ENCODE data around the gene SIAE. TPM values are rescaled to one million over a fixed set of nuclear protein-coding genes. Genes with fewer than 3 reads are reported as not detected.

The SIAE gene
- polyA plus RNA-seq, 1 of the 3 experiments (the other 2 are of a cell fraction), result 27.9 TPM

GRCh38 chr11:124612567-124613246 is 60.8 kb downstream of the SIAE start:
- ChIA-PET CTCF (interaction anchor here (1.1 to 1.5 kb wide), 2 partner anchors 11 to 27 kb away, joined by 4 read pairs; no protein-coding TSS in a partner anchor), POLR2A (no interaction called here)
- WGBS (ENCODE audit: low lambda C conversion rate), result 74% methylated on average over 8 of the region's 10 CpGs
- no peaks in the 10 kb centered on the region for H3K9me3 ChIP-seq
- H3K4me2 ChIP-seq, result no peak overlapping the region
- no peak overlapping the region for H2AFZ ChIP-seq (ENCODE audit: low read depth)
- no peak overlapping the region for H3K9ac ChIP-seq
- H3K36me3 ChIP-seq (replicated peaks in 1 of 2; ENCODE audit: control insufficient read depth in 1 of 2, insufficient read depth in 2 of 2, low read length in 1 of 2), result no peaks in the 10 kb centered on the region
- no peak overlapping the region for H3K27ac ChIP-seq (ENCODE audit: low read depth in 2 of 2, low read length in 1 of 2)
- DNase-seq, result no peak
- H3K9me2 ChIP-seq, result no peaks in the 10 kb centered on the region
- no peaks in the 10 kb centered on the region for H4K20me1 ChIP-seq (ENCODE audit: insufficient read depth)
- TF ChIP-seq USF2 (IDR thresholded peaks at IDR 0.05; ENCODE audit: borderline replicate concordance, low read depth, low read length) (no peak), EZH2phosphoT487 (IDR thresholded peaks at IDR 0.05; ENCODE audit: borderline replicate concordance, low read depth) (no peak), POLR2AphosphoS5 (IDR thresholded peaks at IDR 0.05; ENCODE audit: low read depth, low read length) (no peak)
- TF ChIP-seq, protein P1, sequence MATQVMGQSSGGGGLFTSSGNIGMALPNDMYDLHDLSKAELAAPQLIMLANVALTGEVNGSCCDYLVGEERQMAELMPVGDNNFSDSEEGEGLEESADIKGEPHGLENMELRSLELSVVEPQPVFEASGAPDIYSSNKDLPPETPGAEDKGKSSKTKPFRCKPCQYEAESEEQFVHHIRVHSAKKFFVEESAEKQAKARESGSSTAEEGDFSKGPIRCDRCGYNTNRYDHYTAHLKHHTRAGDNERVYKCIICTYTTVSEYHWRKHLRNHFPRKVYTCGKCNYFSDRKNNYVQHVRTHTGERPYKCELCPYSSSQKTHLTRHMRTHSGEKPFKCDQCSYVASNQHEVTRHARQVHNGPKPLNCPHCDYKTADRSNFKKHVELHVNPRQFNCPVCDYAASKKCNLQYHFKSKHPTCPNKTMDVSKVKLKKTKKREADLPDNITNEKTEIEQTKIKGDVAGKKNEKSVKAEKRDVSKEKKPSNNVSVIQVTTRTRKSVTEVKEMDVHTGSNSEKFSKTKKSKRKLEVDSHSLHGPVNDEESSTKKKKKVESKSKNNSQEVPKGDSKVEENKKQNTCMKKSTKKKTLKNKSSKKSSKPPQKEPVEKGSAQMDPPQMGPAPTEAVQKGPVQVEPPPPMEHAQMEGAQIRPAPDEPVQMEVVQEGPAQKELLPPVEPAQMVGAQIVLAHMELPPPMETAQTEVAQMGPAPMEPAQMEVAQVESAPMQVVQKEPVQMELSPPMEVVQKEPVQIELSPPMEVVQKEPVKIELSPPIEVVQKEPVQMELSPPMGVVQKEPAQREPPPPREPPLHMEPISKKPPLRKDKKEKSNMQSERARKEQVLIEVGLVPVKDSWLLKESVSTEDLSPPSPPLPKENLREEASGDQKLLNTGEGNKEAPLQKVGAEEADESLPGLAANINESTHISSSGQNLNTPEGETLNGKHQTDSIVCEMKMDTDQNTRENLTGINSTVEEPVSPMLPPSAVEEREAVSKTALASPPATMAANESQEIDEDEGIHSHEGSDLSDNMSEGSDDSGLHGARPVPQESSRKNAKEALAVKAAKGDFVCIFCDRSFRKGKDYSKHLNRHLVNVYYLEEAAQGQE (IDR thresholded peaks at IDR 0.05; ENCODE audit: low read depth, low read length), result peak; percentile 74; the same call in 1 of the 2 replicates
- TF ChIP-seq, protein P2, sequence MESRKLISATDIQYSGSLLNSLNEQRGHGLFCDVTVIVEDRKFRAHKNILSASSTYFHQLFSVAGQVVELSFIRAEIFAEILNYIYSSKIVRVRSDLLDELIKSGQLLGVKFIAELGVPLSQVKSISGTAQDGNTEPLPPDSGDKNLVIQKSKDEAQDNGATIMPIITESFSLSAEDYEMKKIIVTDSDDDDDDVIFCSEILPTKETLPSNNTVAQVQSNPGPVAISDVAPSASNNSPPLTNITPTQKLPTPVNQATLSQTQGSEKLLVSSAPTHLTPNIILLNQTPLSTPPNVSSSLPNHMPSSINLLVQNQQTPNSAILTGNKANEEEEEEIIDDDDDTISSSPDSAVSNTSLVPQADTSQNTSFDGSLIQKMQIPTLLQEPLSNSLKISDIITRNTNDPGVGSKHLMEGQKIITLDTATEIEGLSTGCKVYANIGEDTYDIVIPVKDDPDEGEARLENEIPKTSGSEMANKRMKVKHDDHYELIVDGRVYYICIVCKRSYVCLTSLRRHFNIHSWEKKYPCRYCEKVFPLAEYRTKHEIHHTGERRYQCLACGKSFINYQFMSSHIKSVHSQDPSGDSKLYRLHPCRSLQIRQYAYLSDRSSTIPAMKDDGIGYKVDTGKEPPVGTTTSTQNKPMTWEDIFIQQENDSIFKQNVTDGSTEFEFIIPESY (IDR thresholded peaks at IDR 0.05; ENCODE audit: borderline replicate concordance, low read depth), result no peak
- H3F3A ChIP-seq (replicated peaks; ENCODE audit: insufficient read depth), result no peaks in the 10 kb centered on the region
- no peak overlapping the region for H3K4me3 ChIP-seq (ENCODE audit: low read depth in 2 of 2, low read length in 1 of 2)
- H3K4me1 ChIP-seq (ENCODE audit: control insufficient read depth in 1 of 2, insufficient read depth in 2 of 2, low read depth in 1 of 2, low read length in 1 of 2), result no peaks in the 10 kb centered on the region
- no peaks in the 10 kb centered on the region for H3K79me2 ChIP-seq (ENCODE audit: insufficient read depth)
- peaks cover 17% of the 10 kb centered on the region; the same call in 1 of the 2 replicates for H3K27me3 ChIP-seq (ENCODE audit: insufficient read depth)

DNA sequence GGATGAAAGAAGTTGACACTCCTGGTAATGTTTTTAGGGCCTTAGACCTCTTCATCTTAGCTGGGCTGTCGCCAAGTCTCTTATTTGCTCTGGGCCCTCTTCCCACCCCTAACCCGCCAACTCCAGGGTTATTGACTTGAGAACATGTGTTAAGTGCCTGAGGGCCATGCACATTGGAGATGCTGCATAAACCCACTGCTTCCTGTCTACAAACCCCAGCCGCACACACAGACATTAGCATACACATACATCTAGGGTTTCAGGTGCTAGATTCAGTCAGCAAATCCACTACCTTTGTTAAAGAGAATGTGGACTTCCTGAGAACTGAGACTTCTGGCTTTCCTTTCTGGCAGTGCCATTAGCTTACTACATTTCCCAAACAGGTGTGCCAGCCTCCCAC is 61.5 kb downstream of the SIAE start:
- Histone ChIP-seq H3K27me3 (ENCODE audit: insufficient read depth) (peaks cover 15% of the 10 kb centered on the region; the same call in 1 of the 2 replicates), H3K9me2 (no peaks in the 10 kb centered on the region), H3K4me1 (ENCODE audit: control insufficient read depth in 1 of 2, insufficient read depth in 2 of 2, low read depth in 1 of 2, low read length in 1 of 2) (no peaks in the 10 kb centered on the region), H3K4me2 (no peak overlapping the region), H3K79me2 (ENCODE audit: insufficient read depth) (no peaks in the 10 kb centered on the region), H3K9me3 (no peaks in the 10 kb centered on the region), H2AFZ (ENCODE audit: low read depth) (no peak overlapping the region), H3F3A (replicated peaks; ENCODE audit: insufficient read depth) (no peaks in the 10 kb centered on the region), H3K36me3 (replicated peaks in 1 of 2; ENCODE audit: control insufficient read depth in 1 of 2, insufficient read depth in 2 of 2, low read length in 1 of 2) (no peaks in the 10 kb centered on the region), H3K9ac (no peak overlapping the region), H4K20me1 (ENCODE audit: insufficient read depth) (no peaks in the 10 kb centered on the region), H3K27ac (ENCODE audit: low read depth in 2 of 2, low read length in 1 of 2) (no peak overlapping the region), H3K4me3 (ENCODE audit: low read depth in 2 of 2, low read length in 1 of 2) (no peak overlapping the region)
- POLR2A ChIA-PET, result no interaction called here
- DNase-seq, result no peak
- CTCF ChIA-PET, result interaction anchor here (0.9 to 1.5 kb wide), 2 partner anchors 26 to 27 kb away, joined by 4 read pairs; no protein-coding TSS in a partner anchor
- TF ChIP-seq GATA2 (CRISPR knock-in tag; IDR thresholded peaks at IDR 0.05) (no peak), USF1 (IDR thresholded peaks at IDR 0.05; ENCODE audit: borderline replicate concordance, low read depth) (no peak), PBX3 (IDR thresholded peaks at IDR 0.05) (no peak), RAD21 (IDR thresholded peaks at IDR 0.05; ENCODE audit: low read length) (no peak)
- TF ChIP-seq, protein P1 (IDR thresholded peaks at IDR 0.05; ENCODE audit: low read depth, low read length), result no peak
- 66% methylated on average over 3 of the region's 3 CpGs for WGBS (ENCODE audit: low lambda C conversion rate)

All from SK-N-SH (cell line).